GM20431 (cell line): Measurements from ENCODE around the gene ZNF862.
"Not testable (repeated sequence)": the region's sequence is repeated elsewhere in the genome, so short reads cannot be mapped to it uniquely, and the experiment has no call there.

Experiments used
- in situ Hi-C: fragments of 300-500 bp; cut with MseI, MboI; formaldehyde crosslinking; loops from one replicate; pipeline ENCODE4 v1.15.0; 2020; ENCODE audit warnings: low sequenced_read_pairs; ENCODE audit not compliant: unreplicated experiment

The ZNF862 gene

DNA sequence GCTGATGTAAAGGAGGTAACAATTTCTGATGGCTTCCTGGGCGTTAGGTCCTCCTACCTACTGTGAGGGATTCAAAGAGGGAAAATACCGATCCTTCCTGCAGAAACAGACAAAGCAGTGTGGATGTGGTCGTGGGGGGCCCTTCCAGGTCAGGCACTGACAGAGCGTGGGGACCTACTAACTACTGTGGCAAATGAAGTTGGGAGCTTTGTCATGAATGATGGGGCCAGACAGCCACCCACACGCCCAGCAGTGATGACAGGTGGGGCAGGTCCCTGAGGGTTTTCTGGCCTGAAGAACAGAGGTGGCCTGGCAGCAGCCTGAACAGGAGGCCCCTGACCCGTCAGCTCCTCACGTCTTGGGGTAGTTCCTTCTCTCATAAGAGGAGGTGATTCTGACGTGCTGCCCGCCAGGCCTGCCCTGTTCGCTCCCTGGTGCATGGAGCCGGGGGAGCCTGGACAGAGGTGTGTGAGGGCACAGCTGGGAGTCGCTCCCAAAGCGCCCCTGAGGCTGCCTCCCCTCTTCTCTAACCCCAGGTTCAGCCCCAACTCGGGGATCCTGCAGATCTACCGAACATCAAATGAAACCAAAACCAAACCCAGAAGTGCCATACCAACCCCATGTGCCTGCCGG, 39.8 kb downstream of the ZNF862 start:
- in situ Hi-C loops: no loop called here

DNA sequence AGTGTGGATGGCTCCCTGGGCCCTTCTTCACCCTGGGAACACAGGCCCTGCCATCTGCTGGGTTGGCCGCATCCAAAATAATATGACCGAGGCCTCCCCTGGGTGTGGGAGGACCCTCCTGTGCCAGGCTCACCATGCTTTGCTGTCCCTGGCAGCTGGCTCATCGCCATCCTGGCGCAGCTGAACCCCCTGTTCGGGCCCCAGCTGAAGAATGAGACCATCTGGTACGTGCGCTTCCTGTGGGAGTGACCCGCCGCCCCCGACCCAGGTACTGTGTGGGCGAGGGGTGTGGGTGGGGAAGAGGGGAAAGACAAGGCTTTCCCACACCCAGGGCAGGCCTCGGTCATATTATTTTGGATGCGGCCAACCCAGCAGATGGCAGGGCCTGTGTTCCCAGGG, 40.3 kb downstream of the ZNF862 start:
- in situ Hi-C loops: no loop called here

GRCh38 chr7:149879271-149879743, 41.1 kb downstream of the ZNF862 start:
- in situ Hi-C loops: no loop called here

DNA sequence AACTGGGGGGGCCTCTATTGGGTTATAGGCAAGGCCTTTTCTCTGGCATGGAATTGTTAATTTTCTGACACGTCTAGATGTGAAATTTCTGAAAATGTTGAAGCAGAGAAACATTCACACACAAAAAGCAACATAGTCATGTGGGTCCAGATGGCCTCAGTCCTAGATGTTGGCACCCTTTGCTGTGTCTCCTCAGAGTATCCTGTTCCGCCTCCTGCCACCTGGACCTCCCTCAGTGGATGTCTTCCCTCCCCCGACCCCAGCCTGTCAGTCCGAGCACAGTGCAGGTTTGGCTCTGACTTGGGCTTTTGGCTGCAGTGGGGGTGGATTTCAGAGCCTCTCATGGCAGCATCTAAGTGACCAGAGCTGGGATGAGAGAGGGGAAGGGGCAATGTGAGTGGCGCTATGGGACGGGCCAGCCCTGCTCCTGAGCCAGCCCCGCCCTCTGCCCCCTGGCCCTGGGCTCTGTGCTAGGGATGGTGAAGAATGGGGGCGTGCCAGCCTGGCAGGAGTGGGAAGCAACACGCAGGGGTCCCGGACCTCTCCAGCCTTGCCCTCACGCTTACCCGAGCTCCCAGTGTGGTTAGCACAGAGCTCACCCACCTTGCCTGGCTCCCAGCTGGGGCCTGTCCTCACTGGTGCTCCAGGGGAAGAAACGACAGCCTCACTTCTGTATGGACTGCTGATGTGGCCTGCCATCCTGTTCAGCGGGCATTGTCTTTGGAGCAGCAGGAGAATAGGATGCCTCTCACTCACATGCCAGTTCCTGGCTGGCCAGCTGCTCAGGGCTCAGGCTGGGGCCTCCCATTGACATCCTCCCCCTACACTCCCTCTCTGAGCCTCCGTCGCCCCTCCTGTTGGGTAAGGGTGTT, 41.8 kb downstream of the ZNF862 start:
- in situ Hi-C loops: no loop called here

DNA sequence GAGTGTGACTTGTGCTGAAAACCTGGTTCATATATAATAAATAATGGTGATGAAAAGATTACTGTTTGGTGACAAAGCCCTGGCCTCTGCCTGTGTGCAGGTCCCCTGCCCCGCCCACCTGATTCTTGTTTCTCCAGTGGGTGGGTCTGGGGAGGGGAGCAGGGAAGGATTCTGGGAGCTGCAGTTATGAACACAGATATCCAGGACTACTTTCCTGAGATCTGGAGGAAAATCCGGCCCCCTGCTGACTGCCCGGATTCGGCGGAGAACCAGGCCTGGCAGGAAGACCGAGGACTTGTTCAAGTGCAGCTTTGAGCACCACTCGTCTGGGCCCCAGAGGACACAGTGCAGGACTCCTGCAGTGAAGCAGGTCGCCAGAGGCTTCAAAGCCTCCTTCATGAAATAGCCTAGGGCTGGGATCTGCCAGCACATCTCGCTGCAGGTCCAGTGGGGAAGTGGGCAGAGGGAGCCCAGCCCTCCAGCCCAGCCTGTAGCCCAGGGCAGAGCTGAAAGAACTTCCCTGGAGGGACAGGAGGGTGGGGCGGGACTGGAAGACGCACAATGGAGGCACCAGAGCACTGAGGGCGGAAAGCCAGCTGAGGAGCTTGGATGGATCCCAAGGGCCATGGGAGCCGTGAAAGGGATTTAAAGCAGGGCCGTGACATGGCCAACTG, 42.6 kb downstream of the ZNF862 start:
- in situ Hi-C loops: no loop called here

DNA sequence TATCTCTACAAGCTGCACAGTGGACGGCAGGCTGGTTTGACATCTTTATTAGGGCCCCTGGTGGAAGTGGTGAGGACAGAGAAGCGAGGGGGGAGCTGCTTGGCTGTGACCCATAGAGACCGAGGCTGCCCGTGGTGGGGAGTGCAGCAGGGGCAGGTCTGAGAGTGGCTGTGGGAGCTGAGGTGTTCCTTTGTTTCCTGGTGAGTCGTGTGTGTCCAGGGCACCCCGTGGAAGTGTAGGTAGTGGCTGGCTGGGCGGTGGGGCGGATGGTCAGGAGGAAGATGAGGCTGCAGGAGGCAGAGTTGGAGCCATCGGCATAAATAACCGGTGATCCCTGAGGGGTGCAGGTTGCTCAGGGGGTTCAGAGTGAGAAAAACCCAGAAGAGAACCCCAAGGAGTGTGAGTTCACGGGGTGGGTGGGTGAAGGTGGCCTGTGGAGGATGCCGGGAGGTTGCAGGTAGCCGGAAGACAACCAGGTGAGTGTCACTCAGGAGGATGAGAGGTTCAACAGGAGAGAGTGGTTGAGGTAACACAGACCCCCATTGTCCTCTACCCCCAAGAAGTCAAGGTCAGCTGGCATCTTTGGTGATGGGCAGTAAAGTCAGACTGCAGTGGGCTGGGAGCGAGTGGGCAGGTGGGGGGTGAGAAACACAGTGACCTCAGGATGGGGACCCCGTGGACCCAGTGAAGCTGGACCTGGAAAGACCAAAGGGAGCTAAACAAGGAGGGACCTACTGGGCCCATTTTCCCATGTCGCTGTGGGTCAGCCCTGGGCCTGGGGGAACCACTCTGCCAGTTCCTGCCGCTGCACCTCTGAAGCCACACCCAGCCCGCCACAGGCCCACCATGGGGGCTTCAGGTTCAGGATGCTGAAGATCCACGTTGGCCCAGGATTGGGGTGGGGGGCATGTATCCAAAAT, 43.4 kb downstream of the ZNF862 start:
- in situ Hi-C loops: no loop called here

DNA sequence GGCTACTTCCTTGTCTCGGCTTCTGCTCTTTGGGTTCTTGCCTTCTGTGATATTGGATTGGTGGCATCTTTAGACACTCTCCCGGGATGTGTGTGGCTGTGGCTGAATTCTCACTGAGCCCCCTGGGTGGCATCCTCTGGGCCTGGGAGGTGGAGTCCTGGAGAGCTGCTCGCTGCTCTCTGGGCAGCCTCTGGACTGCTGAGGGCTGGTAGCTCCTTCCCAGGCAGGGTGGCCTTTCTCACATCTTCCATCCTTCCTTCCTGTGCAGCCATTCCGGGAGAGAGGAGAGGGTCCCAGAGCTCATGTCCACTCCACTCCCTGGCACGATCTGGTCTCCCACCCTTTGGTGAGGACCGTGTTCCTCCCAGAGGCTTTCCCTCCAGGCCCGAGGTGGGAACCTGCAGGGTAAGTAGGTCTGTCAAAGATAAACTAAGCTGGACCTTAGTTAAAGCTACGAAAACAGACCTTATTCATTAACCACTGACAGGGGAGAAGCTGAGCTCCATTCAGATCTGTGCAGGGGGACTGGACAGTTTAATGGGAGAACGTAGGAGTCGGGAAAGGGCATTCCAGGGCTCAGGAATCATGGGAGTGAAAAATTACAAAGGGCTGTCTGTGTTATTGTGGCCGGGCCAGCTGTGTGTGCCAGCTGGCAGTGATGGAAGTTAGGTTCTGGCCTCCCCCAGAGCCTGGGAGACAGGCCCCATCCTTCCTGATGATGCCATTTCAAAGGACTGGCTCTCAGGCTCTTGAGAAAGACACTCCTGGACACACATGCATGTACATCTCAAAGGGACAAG, 44.3 kb downstream of the ZNF862 start:
- in situ Hi-C loops: no loop called here

- in situ Hi-C loops: no loop called here
These were observed 44.9 kb downstream of the ZNF862 start for GRCh38 chr7:149883048-149883438.

DNA sequence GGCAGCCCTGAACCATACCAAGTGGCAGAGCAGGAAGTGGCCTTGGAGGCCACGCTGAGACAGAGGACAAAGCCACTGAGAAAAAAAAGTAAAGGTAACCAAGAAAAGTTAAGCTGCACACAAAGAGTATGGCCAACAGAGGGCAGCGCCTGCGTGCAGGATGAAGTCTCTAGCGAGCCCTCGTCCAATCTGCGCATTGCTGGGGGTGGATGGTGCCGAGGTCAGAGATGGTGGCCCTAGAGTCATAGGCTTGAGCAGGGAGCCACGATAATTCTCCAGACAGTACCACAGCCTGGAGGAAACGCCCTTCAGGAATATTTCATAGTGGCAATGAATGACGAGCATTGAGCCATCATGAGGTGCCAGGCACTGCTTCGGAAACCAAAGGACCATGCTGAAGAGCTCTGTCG, 45.3 kb downstream of the ZNF862 start:
- in situ Hi-C loops: no loop called here

DNA sequence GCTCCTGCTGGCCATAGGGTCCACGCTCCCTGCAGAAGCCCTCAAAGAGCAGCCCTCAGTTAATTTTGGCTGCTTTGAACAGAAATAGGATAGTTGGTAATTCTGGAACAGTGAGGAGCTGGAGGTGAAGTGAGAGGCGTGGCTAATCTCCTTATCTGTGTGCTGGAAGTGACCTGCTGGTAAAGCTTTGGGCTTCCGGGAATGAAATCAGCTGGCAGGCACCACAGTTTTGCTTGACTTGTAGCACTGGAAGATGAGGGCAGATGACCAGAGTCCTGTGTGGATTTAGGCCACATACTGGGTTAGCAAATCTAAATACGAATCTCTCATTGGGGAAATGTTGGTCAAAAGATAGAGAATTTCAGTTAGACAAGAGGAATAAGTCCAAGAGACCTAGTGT, 45.8 kb downstream of the ZNF862 start:
- in situ Hi-C loops: no loop called here

DNA sequence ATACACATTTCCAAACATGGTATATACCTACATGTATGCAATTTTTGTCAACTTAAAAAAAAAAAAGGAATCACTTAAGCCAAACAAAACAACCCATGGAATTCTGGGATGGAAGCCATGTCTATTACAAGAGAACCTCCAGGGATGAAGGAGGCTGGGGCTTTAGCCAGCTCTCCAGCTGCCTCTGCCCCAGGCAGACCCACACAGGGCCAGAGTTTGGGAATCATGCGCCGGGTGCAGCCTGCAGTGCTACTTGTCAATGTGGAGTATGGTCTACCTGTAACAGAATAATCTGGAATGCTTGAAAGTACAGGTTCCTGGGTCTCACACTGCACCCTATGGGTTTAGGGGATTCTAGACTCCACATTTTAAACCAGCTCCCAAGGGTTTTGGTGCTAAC, 46.4 kb downstream of the ZNF862 start:
- in situ Hi-C loops: no loop called here

DNA sequence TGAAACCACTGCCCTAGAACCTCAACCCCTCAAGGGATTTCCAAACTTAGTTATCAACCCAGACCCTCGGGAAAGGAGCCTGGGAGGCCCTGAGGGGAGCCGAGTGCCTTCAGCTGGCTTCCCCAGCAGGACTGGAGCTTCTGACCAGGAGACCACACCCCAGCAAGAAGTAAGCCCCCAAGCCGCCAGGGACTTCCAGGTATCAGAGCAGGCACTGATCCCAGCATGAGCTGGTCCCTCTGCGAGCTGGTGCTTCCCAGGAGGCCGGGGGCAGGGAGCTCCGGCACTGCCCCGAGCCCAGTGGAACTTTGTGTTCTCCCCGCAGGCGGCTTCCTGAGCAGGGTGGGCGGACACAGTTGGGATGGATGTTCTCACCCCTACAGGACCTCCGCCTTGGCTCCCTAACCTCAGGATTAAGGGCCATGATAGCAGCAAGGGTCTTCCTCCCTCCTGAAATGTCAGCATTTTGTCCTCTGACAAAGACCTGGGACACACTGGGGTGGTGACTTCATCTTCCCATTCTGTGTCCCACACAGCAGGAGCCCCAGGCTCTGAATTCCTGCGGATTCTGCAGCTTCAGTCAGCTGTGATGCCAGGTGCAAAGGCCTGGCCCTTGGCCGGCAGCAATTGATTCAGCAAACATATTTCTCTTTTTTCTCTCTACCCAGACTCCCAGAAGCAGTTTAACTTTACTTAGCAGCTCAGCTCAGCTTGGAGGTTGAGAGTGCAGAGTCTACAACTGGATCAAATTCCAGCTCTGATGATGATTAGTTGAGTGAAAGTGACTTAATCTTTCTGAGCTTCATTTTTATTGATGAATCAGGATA, 47.2 kb downstream of the ZNF862 start:
- in situ Hi-C loops: no loop called here

DNA sequence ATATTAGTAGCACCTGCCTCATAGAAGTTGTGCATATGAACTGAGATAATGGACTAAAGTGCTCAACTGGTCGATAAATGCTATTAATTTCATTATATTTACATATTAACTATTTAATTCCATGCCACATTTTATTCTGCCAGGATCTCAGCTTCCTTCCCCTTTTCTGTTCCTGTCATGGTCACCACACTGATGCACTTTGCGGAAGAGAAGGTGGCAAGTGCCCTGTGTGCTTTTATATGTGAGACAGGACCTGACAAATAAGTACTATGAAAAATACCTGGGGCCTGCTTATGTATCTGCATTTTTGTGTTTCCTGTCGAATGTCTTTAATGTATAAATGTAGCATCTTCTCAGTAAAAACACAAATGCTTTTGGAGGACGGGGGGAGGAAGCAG, 47.8 kb downstream of the ZNF862 start:
- in situ Hi-C loops: no loop called here

- in situ Hi-C loops: no loop called here
These were observed 49.1 kb downstream of the ZNF862 start for GRCh38 chr7:149887311-149887710.

GRCh38 chr7:149890715-149891114, 52.5 kb downstream of the ZNF862 start:
- in situ Hi-C loops: not testable (repeated sequence)

GRCh38 chr7:149894957-149895356, 56.8 kb downstream of the ZNF862 start:
- in situ Hi-C loops: not testable (repeated sequence)

- in situ Hi-C loops: not testable (repeated sequence)
These were observed 69.7 kb downstream of the ZNF862 start for GRCh38 chr7:149907776-149908376.

GRCh38 chr7:149910219-149910618, 72.0 kb downstream of the ZNF862 start:
- in situ Hi-C loops: not testable (repeated sequence)
